ENCODE results near the gene C17orf113. TPM values are rescaled to one million over a fixed set of nuclear protein-coding genes. Genes with fewer than 3 reads are reported as not detected.
A peak's percentile ranks its signal among the peaks of the same experiment; 100 is the strongest.

C17orf113 gene
- total RNA-seq, 2 donors from 2014 or later: 0.21 to 0.54 TPM

- Histone ChIP-seq H3K4me1 (ENCODE audit: control insufficient read depth in 1 of 2, low read depth in 2 of 2) (no peaks in the 10 kb centered on the region), H3K27me3 (replicated peaks; ENCODE audit: insufficient read depth) (no peaks in the 10 kb centered on the region), H3K36me3 (no peaks in the 10 kb centered on the region), H3K9me3 (no peaks in the 10 kb centered on the region), H3K4me3 (no peak overlapping the region), H3K27ac (no peak overlapping the region)
- no peak for TF ChIP-seq CTCF (IDR thresholded peaks at IDR 0.05)
- DNase-seq (ENCODE audit: low spot score) (no peak), ATAC-seq (ENCODE audit: insufficient number of reproducible peaks, low FRiP score, low read depth) (no peak)
These were observed 8.8 kb downstream of the C17orf113 start for GRCh38 chr17:42041619-42042018.

GRCh38 chr17:42040818-42041217 lies 9.6 kb downstream of the C17orf113 start:
- Histone ChIP-seq H3K27ac (no peak overlapping the region), H3K4me1 (ENCODE audit: control insufficient read depth in 1 of 2, low read depth in 2 of 2) (no peaks in the 10 kb centered on the region), H3K9me3 (no peaks in the 10 kb centered on the region), H3K36me3 (no peaks in the 10 kb centered on the region), H3K27me3 (replicated peaks; ENCODE audit: insufficient read depth) (no peaks in the 10 kb centered on the region), H3K4me3 (no peak overlapping the region)
- no peak for TF ChIP-seq CTCF (IDR thresholded peaks at IDR 0.05)
- no peak for DNase-seq (ENCODE audit: low spot score)
- ATAC-seq (ENCODE audit: insufficient number of reproducible peaks, low FRiP score, low read depth): no peak

- Histone ChIP-seq H3K27ac (no peak overlapping the region), H3K4me3 (peak overlapping the region; percentile 52), H3K36me3 (no peaks in the 10 kb centered on the region), H3K27me3 (replicated peaks; ENCODE audit: insufficient read depth) (no peaks in the 10 kb centered on the region), H3K9me3 (no peaks in the 10 kb centered on the region), H3K4me1 (ENCODE audit: control insufficient read depth in 1 of 2, low read depth in 2 of 2) (no peaks in the 10 kb centered on the region)
- DNase-seq (ENCODE audit: low spot score) (no peak), ATAC-seq (ENCODE audit: insufficient number of reproducible peaks, low FRiP score, low read depth) (no peak)
- TF ChIP-seq CTCF (IDR thresholded peaks at IDR 0.05): no peak
These were observed 10.3 kb downstream of the C17orf113 start for GRCh38 chr17:42039794-42040763.

GRCh38 chr17:42038221-42038973 lies 12.0 kb downstream of the C17orf113 start:
- H3K27ac ChIP-seq: no peak overlapping the region
- no peak overlapping the region for H3K4me3 ChIP-seq
- no peaks in the 10 kb centered on the region for H3K4me1 ChIP-seq (ENCODE audit: control insufficient read depth in 1 of 2, low read depth in 2 of 2)
- no peak for TF ChIP-seq CTCF (IDR thresholded peaks at IDR 0.05)
- DNase-seq (ENCODE audit: low spot score): no peak
- H3K36me3 ChIP-seq: no peaks in the 10 kb centered on the region
- ATAC-seq (ENCODE audit: insufficient number of reproducible peaks, low FRiP score, low read depth): no peak
- H3K27me3 ChIP-seq (replicated peaks; ENCODE audit: insufficient read depth): no peaks in the 10 kb centered on the region
- H3K9me3 ChIP-seq: no peaks in the 10 kb centered on the region

GRCh38 chr17:42034059-42034458 lies 16.3 kb downstream of the C17orf113 start:
- Histone ChIP-seq H3K36me3 (no peaks in the 10 kb centered on the region), H3K4me3 (no peak overlapping the region), H3K9me3 (no peaks in the 10 kb centered on the region), H3K27me3 (replicated peaks; ENCODE audit: insufficient read depth) (no peaks in the 10 kb centered on the region), H3K4me1 (ENCODE audit: control insufficient read depth in 1 of 2, low read depth in 2 of 2) (no peaks in the 10 kb centered on the region), H3K27ac (no peak overlapping the region)
- no peak for DNase-seq (ENCODE audit: low spot score)
- no peak for ATAC-seq (ENCODE audit: insufficient number of reproducible peaks, low FRiP score, low read depth)
- TF ChIP-seq CTCF (IDR thresholded peaks at IDR 0.05): no peak
